ENCODE data around the gene MXRA7.

Gene MXRA7

DNA sequence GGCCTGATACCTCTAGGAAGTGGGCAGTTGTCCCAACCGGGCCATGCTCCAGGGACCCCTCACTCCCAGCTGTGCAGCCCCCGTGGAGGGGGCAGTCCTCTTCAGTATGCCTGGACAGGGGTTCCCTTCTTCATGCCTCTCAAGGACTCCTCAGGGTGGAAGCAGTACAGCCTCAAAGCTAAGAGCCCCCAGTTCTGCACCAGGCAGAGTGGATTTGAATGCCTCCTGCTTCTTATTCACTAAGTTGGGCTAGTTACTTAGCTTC lies 43.3 kb downstream of the MXRA7 start:
- no peak overlapping the region for H3K4me3 ChIP-seq (ENCODE audit: low read depth, low read length)
- no peak for TF ChIP-seq CTCF (IDR thresholded peaks at IDR 0.05; ENCODE audit: low read depth, low read length, missing control alignments)
- DNase-seq (ENCODE audit: low read depth) = no peak

DNA sequence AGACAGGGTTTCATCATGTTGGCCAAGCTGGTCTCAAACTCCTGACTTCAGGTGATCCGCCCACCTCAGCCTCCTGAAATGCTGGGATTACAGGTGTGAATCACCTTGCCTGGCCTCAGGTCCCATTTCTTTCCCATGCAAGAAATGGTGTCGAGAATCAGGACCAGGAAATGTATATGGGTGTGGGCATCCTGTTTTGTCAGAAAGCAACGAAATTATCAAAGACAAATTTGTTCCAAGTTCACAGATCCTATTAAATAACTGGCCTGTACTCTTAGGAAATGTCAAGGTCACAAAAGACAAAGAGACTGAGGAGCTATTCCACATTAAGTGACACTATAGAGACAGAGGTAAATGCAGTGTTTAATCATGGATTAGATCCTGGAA lies 50.1 kb downstream of the MXRA7 start:
- no peak for DNase-seq (ENCODE audit: low read depth)
- TF ChIP-seq CTCF (IDR thresholded peaks at IDR 0.05; ENCODE audit: low read depth, low read length, missing control alignments) = no peak

DNA sequence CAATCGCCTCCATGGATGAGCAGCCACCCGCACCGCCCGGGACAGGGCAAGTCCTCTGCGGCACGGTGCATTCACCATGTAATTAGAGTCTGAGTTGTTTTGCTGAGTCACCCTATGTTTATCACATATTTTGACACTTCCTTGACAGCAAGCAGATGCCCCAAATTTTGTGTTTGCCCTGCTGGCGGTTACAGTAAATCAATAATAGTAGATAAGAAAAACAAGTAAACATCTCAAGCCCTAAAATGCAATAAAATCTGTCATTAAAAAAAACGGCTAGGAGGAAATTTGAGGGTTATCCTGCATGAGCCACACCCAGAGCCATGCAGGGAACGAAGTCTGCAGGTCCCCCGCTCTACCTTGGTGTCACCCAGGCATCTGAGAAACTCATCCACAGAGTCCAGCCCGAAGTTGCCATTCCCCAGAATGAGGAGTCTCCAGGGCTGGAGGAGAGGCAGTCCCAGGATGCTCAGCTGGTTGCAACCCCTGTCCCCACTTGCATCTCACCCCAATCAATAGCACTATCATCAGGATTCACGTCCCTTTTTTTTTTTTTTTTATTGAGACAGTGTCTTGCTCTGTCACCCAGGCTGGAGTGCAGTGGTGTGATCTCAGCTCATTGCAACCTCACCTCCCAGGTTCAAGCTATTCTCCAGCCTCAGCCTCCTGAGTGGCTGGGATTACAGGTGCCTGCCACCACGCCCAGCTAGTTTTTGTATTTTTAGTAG lies 50.7 kb downstream of the MXRA7 start:
- DNase-seq (ENCODE audit: low read depth) = no peak
- TF ChIP-seq CTCF (IDR thresholded peaks at IDR 0.05; ENCODE audit: low read depth, low read length, missing control alignments) = no peak

More for the DNA sequence above, 50.1 kb downstream of the MXRA7 start:
- no peak overlapping the region for H3K4me3 ChIP-seq (ENCODE audit: low read depth, low read length)

DNA sequence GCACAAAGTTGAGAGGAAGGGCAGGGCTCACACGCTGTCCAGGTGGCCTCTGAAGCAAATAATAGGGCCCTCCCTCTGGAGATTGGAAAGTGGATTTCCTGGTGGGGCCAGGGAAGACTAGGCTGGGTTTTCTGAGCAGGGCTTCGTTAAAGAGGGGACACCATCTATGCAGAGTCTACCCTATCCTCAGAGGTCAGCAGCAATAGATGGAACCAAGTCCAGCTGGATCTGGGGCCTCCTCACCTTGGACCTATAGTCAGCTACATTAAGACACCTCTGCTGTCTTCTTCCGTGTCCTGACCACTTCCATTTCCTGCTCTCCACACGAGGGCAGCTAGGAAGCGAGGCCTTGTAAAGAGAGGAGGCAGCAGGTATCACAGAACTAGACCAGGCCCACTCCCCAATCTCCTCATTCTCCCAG lies 52.5 kb downstream of the MXRA7 start:
- no peak for TF ChIP-seq CTCF (IDR thresholded peaks at IDR 0.05; ENCODE audit: low read depth, low read length, missing control alignments)
- DNase-seq (ENCODE audit: low read depth) = no peak
- no peak overlapping the region for H3K4me3 ChIP-seq (ENCODE audit: low read depth, low read length)

More for the DNA sequence above, 50.7 kb downstream of the MXRA7 start:
- H3K4me3 ChIP-seq (ENCODE audit: low read depth, low read length) = no peak overlapping the region

DNA sequence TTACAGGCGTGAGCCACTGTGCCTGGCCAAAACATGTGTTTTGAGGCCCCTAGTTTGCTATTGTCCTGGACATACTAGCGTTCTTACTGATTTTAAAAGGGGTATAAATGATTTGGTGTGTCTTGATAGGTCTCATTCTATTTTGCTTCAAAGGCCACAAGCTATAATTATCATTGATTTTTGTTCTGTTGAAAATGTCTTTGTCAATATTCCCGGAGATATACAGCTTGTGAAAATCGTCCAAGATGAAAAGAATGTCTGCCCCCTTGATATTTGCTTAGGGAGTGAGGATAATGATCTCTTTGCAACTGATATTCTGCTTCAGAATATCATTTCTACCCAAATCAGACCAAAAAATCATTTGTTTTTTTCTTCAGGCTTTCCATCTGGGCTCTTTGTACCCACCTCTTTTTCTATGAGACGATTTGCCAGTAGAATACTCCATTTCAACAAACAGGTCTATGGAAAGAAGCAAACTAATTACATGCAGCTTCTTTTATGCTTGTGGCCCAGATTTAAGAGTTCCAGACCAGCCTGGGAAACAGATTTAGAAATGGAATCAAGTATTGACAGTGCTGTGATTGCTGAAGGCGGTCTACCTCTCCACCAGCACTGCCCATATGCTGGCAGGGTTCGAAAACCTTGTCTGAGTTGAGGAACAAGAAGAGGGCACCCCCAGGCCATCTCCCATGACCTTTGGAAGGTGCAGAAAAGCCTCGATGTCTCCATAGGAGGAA lies 53.1 kb downstream of the MXRA7 start:
- no peak for TF ChIP-seq CTCF (IDR thresholded peaks at IDR 0.05; ENCODE audit: low read depth, low read length, missing control alignments)
- DNase-seq (ENCODE audit: low read depth) = no peak
- no peak overlapping the region for H3K4me3 ChIP-seq (ENCODE audit: low read depth, low read length)

DNA sequence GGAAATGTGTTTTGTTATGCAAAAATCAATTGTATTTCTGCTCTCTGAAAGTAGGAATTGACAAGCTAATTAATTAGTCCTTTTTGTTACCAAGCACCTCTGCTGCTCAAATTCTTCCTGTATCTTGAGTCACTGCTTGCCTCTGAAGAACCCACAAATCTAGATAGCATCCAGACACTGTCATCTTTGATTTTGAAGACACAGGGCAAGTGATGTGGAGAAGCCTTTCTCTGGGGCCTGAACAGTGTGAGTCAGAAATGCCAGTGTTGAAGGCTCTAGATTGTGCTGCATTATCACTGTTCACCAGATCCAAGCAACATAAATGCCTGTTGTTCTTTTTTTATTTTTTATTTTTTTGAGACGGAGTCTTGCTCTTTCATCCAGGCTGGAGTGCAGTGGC lies 56.4 kb downstream of the MXRA7 start:
- H3K4me3 ChIP-seq (ENCODE audit: low read depth, low read length) = no peak overlapping the region
- no peak for TF ChIP-seq CTCF (IDR thresholded peaks at IDR 0.05; ENCODE audit: low read depth, low read length, missing control alignments)
- DNase-seq (ENCODE audit: low read depth) = no peak

DNA sequence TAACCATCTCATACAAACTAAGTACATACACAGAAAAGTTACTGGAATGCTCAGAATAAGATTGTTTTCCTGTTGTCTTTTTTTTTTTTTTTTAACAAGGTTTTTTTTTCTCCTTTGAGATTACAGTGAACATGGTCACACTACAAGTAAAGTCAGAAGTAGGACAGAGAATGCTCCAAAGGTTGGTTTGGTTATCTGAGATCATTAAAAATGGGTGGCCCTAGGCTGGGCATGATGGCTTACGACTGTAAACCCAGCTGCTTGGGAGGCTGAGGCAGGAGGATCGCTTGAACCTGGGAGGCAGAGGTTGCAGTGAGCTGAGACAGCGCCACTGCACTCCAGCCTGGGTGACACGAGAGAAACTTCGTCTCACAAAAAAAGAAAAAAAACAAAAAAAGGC lies 60.3 kb downstream of the MXRA7 start:
- no peak overlapping the region for H3K4me3 ChIP-seq (ENCODE audit: low read depth, low read length)
- TF ChIP-seq CTCF (IDR thresholded peaks at IDR 0.05; ENCODE audit: low read depth, low read length, missing control alignments) = no peak
- DNase-seq (ENCODE audit: low read depth) = no peak

Measured in GM12864 (cell line).